ENCODE results near the gene PPP1R15A. TPM values are rescaled to one million over a fixed set of nuclear protein-coding genes. Genes with fewer than 3 reads are reported as not detected.

Gene PPP1R15A
- total RNA-seq, 1 experiment from 2014 or later, result 41.2 TPM

DNA sequence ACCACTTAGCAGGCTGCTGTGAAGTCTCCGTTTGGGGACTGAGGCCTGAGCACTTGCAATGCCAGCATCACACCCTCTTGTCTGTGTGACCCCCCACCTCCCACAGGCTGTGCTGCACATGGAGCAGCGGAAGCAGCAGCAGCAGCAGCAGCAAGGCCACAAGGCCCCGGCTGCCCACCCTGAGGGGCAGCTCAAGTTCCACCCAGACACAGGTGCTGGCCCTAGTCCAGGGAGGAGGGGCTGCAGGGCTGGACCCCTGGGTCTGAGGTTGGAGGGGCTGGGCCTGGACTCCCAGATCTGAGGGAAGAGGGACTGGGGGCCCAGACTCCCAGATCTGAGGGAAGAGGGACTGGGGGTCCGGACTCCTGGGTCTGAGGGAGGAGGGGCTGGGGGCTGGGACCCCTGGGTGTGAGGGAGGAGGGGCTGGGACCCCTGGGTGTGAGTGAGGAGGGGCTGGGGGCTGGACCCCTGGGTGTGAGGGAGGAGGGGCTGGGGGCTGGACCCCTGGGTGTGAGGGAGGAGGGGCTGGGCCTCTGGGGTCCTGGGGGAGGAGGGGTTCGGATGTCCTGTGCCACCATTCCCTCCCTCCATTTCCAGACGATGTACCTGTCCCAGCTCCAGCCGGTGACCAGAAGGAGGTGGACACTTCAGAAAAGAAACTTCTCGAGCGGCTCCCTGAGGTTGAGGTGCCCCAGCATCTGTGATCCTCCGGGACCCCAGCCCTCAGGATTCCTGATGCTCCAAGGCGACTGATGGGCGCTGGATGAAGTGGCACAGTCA is 49.7 kb downstream of the PPP1R15A start:
- H3K4me1 ChIP-seq (ENCODE audit: insufficient read depth, low read length, poor library complexity, severe bottlenecking), result no peaks in the 10 kb centered on the region
- intact Hi-C loops (cut with micrococcal nuclease; ENCODE audit: unreplicated experiment), result no loop called here
- TF ChIP-seq, protein P1, sequence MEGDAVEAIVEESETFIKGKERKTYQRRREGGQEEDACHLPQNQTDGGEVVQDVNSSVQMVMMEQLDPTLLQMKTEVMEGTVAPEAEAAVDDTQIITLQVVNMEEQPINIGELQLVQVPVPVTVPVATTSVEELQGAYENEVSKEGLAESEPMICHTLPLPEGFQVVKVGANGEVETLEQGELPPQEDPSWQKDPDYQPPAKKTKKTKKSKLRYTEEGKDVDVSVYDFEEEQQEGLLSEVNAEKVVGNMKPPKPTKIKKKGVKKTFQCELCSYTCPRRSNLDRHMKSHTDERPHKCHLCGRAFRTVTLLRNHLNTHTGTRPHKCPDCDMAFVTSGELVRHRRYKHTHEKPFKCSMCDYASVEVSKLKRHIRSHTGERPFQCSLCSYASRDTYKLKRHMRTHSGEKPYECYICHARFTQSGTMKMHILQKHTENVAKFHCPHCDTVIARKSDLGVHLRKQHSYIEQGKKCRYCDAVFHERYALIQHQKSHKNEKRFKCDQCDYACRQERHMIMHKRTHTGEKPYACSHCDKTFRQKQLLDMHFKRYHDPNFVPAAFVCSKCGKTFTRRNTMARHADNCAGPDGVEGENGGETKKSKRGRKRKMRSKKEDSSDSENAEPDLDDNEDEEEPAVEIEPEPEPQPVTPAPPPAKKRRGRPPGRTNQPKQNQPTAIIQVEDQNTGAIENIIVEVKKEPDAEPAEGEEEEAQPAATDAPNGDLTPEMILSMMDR (conservative IDR thresholded peaks at IDR 0.05; ENCODE audit: low read depth, low read length), result no peak
- TF ChIP-seq EZH2 (IDR thresholded peaks at IDR 0.05; ENCODE audit: borderline replicate concordance, low read depth, low read length, poor library complexity, severe bottlenecking), result no peak
- CTCF ChIA-PET, result no interaction called here
- no peaks in the 10 kb centered on the region for H3K9me3 ChIP-seq (ENCODE audit: low read depth, low read length, poor library complexity, severe bottlenecking)
- no peak overlapping the region for H3K4me3 ChIP-seq (ENCODE audit: low read depth, low read length, poor library complexity, severe bottlenecking)
- no TSS peak for BruUV-seq (replicated peaks)
- peaks cover 7% of the 10 kb centered on the region for H3K36me3 ChIP-seq (ENCODE audit: insufficient read depth, low read length, poor library complexity, severe bottlenecking)
- POLR2A ChIA-PET (ENCODE audit: low non-redundant PET), result no interaction called here
- DNase-seq (ENCODE audit: low spot score), result no peak
- no peak overlapping the region for H3K27ac ChIP-seq (ENCODE audit: low read depth, low read length, poor library complexity, severe bottlenecking)
- no peaks in the 10 kb centered on the region for H3K27me3 ChIP-seq (replicated peaks; ENCODE audit: insufficient read depth, low read depth, low read length, poor library complexity)

DNA sequence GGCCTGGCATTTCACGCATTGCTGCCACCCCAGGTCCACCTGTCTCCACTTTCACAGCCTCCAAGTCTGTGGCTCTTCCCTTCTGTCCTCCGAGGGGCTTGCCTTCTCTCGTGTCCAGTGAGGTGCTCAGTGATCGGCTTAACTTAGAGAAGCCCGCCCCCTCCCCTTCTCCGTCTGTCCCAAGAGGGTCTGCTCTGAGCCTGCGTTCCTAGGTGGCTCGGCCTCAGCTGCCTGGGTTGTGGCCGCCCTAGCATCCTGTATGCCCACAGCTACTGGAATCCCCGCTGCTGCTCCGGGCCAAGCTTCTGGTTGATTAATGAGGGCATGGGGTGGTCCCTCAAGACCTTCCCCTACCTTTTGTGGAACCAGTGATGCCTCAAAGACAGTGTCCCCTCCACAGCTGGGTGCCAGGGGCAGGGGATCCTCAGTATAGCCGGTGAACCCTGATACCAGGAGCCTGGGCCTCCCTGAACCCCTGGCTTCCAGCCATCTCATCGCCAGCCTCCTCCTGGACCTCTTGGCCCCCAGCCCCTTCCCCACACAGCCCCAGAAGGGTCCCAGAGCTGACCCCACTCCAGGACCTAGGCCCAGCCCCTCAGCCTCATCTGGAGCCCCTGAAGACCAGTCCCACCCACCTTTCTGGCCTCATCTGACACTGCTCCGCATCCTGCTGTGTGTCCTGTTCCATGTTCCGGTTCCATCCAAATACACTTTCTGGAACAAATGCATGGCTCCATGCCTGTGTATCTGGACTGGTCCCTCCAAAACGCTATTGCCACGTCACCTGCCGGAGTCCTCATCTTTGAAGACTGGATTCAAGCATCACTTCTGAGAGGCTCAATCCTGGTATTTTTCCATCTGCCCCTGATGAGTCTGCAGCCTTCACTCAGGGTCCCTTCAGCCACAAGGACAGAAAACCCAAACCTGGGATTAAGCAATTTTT is 50.6 kb downstream of the PPP1R15A start:
- Histone ChIP-seq H3K4me3 (ENCODE audit: low read depth, low read length, poor library complexity, severe bottlenecking) (no peak overlapping the region), H3K36me3 (ENCODE audit: insufficient read depth, low read length, poor library complexity, severe bottlenecking) (peaks cover 7% of the 10 kb centered on the region), H3K4me1 (ENCODE audit: insufficient read depth, low read length, poor library complexity, severe bottlenecking) (no peaks in the 10 kb centered on the region), H3K27ac (ENCODE audit: low read depth, low read length, poor library complexity, severe bottlenecking) (no peak overlapping the region), H3K9me3 (ENCODE audit: low read depth, low read length, poor library complexity, severe bottlenecking) (no peaks in the 10 kb centered on the region), H3K27me3 (replicated peaks; ENCODE audit: insufficient read depth, low read depth, low read length, poor library complexity) (no peaks in the 10 kb centered on the region)
- intact Hi-C loops (cut with micrococcal nuclease; ENCODE audit: unreplicated experiment), result no loop called here
- no peak for TF ChIP-seq EZH2 (IDR thresholded peaks at IDR 0.05; ENCODE audit: borderline replicate concordance, low read depth, low read length, poor library complexity, severe bottlenecking)
- TF ChIP-seq, protein P1 (conservative IDR thresholded peaks at IDR 0.05; ENCODE audit: low read depth, low read length), result no peak
- TSS peak; percentile 79 for BruUV-seq (replicated peaks)
- POLR2A ChIA-PET (ENCODE audit: low non-redundant PET), result no interaction called here
- CTCF ChIA-PET, result no interaction called here
- DNase-seq (ENCODE audit: low spot score), result no peak

DNA sequence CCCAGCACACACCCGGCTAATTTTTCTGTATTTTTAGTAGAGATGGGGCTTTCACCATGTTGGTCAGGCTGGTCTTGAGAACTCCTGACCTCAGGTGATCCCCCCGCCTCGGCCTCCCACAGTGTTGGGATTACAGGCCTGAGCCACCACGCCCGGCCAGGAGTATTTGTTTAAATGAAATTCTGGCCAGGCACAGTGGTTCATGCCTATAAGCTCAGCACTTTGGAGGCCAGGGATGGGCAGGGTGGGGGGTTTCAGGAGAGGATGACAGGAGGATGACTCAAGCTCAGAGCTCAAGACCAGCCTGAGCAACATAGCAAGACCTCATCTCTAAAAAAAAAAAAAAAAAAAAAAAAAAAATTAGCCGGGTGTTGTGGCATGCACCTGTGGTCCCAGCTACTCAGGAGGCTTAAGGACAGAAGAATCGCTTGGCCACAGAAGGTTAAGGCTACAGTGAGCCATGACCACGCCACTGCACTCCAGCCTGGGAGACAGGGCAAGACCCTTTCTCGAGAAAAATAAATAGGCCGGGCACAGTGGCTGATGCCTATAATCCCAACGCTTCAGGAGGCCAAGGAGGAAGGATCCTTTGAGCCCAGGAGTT is 53.1 kb downstream of the PPP1R15A start:
- DNase-seq (ENCODE audit: low spot score), result no peak
- H3K9me3 ChIP-seq (ENCODE audit: low read depth, low read length, poor library complexity, severe bottlenecking), result no peaks in the 10 kb centered on the region
- ChIA-PET CTCF (no interaction called here), POLR2A (ENCODE audit: low non-redundant PET) (no interaction called here)
- no peaks in the 10 kb centered on the region for H3K36me3 ChIP-seq (ENCODE audit: insufficient read depth, low read length, poor library complexity, severe bottlenecking)
- no TSS peak for BruUV-seq (replicated peaks)
- no peak overlapping the region for H3K27ac ChIP-seq (ENCODE audit: low read depth, low read length, poor library complexity, severe bottlenecking)
- no peaks in the 10 kb centered on the region for H3K4me1 ChIP-seq (ENCODE audit: insufficient read depth, low read length, poor library complexity, severe bottlenecking)
- no peak for TF ChIP-seq EZH2 (IDR thresholded peaks at IDR 0.05; ENCODE audit: borderline replicate concordance, low read depth, low read length, poor library complexity, severe bottlenecking)
- TF ChIP-seq, protein P1 (conservative IDR thresholded peaks at IDR 0.05; ENCODE audit: low read depth, low read length), result no peak
- intact Hi-C loops (cut with micrococcal nuclease; ENCODE audit: unreplicated experiment), result no loop called here
- no peaks in the 10 kb centered on the region for H3K27me3 ChIP-seq (replicated peaks; ENCODE audit: insufficient read depth, low read depth, low read length, poor library complexity)
- no peak overlapping the region for H3K4me3 ChIP-seq (ENCODE audit: low read depth, low read length, poor library complexity, severe bottlenecking)
